GM19324 (cell line): ENCODE measurements around the gene TMEM17.

ENCODE experiments used
- ATAC-seq: cut with Tn5 transposase; IDR thresholded peaks from one replicate; pipeline ENCODE4 v1.9.1; 2021; ENCODE audit warnings: mild to moderate bottlenecking, moderate library complexity; ENCODE audit not compliant: unreplicated experiment, low FRiP score

TMEM17 gene

GRCh38 chr2:62474176-62474575, 31.8 kb downstream of the TMEM17 start:
- no peak for ATAC-seq

GRCh38 chr2:62473246-62473827, 32.7 kb downstream of the TMEM17 start:
- ATAC-seq: no peak

GRCh38 chr2:62472312-62472711, 33.7 kb downstream of the TMEM17 start:
- no peak for ATAC-seq

GRCh38 chr2:62471816-62472215, 34.2 kb downstream of the TMEM17 start:
- ATAC-seq: no peak

DNA sequence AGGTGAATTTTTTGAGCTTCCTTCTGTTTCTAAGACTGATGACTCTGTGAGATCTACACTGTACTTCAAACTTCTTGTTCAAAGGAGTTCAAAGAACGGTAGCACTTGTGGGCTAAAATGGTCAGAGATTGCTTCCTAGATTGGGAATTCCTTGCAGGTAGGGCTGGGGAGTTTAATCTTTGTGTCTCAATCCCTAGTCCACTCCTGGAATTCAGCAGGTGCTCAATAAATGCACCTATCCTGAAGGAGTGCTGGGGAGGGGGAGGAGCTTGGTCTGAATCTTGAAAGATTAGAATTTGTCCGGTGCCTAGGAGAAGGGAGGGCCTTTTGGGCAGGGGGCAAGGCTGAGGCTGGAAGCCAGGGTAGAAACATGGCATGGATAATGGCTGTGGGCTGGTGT, 34.6 kb downstream of the TMEM17 start:
- no peak for ATAC-seq

GRCh38 chr2:62469548-62469947, 36.4 kb downstream of the TMEM17 start:
- no peak for ATAC-seq

- ATAC-seq: no peak
These were observed 36.9 kb downstream of the TMEM17 start for GRCh38 chr2:62469114-62469513.

GRCh38 chr2:62467475-62468321, 38.3 kb downstream of the TMEM17 start:
- ATAC-seq: no peak

DNA sequence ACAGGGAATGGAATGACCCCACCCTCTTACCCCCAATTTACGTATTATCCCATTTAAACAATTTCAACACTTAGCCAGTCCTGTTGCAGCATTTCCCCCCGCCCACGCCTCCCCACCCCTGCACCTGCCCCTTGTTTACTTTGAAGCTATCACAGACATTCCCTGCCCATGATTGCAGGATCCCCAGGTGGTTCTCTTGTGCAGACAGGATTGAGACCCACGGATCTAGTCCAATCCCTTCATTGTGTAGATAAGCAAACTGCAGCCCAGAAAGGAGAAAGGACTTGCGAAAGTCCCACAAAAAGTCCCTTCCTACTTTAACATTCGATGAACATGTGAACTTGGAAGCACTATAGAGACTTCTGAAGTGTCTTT, 38.9 kb downstream of the TMEM17 start:
- ATAC-seq: no peak

GRCh38 chr2:62466503-62466854, 39.5 kb downstream of the TMEM17 start:
- no peak for ATAC-seq

GRCh38 chr2:62465741-62466502, 40.1 kb downstream of the TMEM17 start:
- no peak for ATAC-seq

DNA sequence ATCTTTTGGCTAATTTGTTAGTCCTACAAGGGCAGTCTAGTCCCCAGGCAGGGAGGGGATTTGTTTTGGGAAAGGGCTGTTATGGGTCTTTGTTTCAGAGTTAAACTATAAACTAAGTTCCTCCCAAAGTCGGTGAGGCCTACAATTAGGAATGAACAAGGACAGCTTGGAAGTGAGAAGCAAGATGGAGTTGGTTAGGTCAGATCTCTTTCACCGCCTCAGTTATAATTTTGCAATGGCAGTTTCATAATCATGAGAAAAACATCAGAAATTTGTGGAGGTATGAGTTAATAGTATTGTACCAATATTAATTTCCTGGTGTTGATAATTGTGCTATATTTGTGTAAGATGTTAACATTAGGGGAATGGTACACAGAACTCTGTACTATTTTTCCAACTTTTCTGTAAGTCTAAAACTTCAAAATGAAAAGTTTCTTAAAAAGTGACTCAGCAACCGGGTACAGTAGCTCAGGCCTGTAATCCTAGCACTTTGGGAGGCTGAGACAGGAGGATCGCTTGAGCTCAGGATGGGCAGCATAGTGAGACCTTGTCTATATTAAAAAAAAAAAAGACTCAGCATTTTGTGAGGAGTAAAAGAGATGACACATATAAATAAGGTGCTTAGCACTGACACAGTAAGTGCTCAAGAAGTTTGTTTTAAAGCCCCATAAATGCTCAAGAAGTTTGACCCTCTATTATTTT, 40.8 kb downstream of the TMEM17 start:
- ATAC-seq: no peak

- ATAC-seq: no peak
These were observed 41.6 kb downstream of the TMEM17 start for GRCh38 chr2:62464221-62465007.

DNA sequence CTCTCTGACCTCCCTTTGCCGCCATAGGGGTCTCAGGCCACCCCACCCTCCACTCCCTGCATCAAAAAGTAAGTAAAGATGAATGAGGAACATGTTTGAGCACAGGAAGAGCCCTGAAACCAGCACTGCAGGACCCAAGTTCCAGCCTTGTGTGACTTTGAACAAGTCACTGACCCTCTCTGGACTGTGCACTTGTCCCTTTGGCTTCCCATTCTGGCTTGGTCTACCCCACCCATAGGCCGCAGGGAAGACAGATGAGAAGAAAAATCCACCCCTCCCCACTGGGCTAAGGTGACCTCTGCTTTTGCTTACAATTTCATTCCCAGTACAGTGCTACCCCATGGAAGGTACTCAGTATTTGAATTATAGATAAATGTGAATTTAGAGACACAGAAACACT, 43.8 kb downstream of the TMEM17 start:
- no peak for ATAC-seq

- ATAC-seq: no peak
These were observed 44.3 kb downstream of the TMEM17 start for GRCh38 chr2:62461707-62462106.

GRCh38 chr2:62461017-62461553, 44.9 kb downstream of the TMEM17 start:
- ATAC-seq: no peak

DNA sequence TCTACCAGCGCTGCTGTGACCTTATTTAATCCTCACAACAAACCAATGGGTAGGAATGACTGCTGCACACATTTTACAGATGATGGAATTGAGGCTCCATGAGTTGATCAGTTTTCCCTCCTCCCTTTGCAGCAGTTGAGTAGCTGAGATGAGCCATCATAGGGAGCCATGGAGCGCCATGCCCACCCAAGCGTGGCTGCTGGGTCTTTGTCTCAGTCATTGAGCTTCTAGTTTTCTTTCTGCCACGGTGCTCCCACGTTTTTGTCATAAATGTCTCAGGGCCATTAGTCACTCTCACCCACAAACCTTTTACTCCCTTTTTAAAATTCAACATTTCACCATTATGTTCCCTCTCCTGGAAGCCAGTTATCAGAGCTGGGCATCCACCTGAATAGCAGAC, 45.8 kb downstream of the TMEM17 start:
- ATAC-seq: no peak

DNA sequence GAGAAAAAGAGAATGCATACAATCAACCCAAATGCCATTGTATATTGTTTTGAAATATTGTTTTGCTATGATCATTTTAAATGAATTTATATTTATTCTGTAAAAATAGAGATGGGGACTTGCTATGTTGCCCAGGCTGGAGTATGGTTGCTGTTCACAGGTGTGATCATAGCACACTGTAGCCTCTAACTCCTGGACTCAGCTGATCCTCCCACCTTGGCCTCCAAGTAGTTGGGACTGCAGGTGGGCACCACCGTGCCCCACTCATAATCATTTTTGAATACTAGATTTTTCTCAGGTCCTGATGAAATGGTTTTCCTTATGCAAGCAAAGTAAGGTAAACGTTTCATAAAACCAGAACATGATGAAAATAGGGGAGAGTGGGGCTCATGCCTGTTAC, 46.3 kb downstream of the TMEM17 start:
- no peak for ATAC-seq

DNA sequence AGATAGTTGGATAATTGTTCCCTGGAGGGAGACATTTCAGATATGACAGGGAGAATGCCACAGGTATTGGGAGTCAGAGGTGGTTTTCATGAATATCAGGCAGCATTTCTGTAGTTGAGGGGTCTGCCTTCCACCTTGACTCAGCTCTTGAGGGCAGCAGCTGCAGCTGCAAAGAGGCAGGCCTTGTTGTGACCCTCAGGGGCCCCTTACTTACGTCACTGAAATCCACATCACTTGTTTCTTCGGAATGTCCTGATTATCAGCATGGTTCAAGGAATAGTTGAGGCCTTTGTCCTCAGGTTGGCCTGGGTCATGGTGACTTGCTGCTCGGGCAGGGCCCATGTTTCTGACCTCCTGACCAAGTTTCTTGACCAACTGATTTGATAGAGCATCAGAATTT, 46.9 kb downstream of the TMEM17 start:
- no peak for ATAC-seq

- no peak for ATAC-seq
These were observed 47.3 kb downstream of the TMEM17 start for GRCh38 chr2:62458671-62459081.
